HepG2 (cell line): Measurements from ENCODE around the gene GSTA1. TPM values are rescaled to one million over a fixed set of nuclear protein-coding genes. Genes with fewer than 3 reads are reported as not detected.

ENCODE experiments used
- ARID5B ChIP-seq: IDR thresholded peaks from 2 replicates; pipeline ENCODE4 v1.4.0; 2020; ENCODE audit warnings: mild to moderate bottlenecking, missing genetic modification reagents
- HMGXB3 ChIP-seq: sonication (generic); formaldehyde crosslinking; IDR thresholded peaks from 2 replicates; pipeline ENCODE4 v1.4.0; 2020; ENCODE audit warnings: missing genetic modification reagents, borderline replicate concordance
- HNRNPUL1 ChIP-seq: fragments of 200-400 bp; formaldehyde crosslinking; IDR thresholded peaks from 2 replicates; pipeline ENCODE4 v1.6.1; 2017; ENCODE audit warnings: low read depth, mild to moderate bottlenecking, low read length, moderate library complexity
- IRX3 ChIP-seq: sonication (generic); formaldehyde crosslinking; IDR thresholded peaks from 2 replicates; pipeline ENCODE4 v1.8.1; 2023; ENCODE audit warnings: mild to moderate bottlenecking, low read depth, missing genetic modification reagents, borderline replicate concordance
- MBNL3 ChIP-seq: fragments of 250-450 bp; sonication (Bioruptor Pico); conservative IDR thresholded peaks from 2 replicates; pipeline ENCODE4 v1.8.0; 2022; ENCODE audit warnings: mild to moderate bottlenecking, inconsistent platforms
- MED8 ChIP-seq: sonication (generic); formaldehyde crosslinking; IDR thresholded peaks from 2 replicates; pipeline ENCODE4 v1.8.1; 2023; ENCODE audit warnings: mild to moderate bottlenecking, missing genetic modification reagents; ENCODE audit not compliant: insufficient replicate concordance
- NR3C1 ChIP-seq: sonication (generic); formaldehyde crosslinking; IDR thresholded peaks from 2 replicates; pipeline ENCODE4 v1.4.0; 2020; ENCODE audit warnings: missing genetic modification reagents
- SNAPC4 ChIP-seq: sonication (generic); formaldehyde crosslinking; IDR thresholded peaks from 2 replicates; pipeline ENCODE4 v1.4.0; 2020; ENCODE audit warnings: mild to moderate bottlenecking, missing genetic modification reagents
- ZBTB10 ChIP-seq: sonication (generic); formaldehyde crosslinking; IDR thresholded peaks from 2 replicates; pipeline ENCODE4 v1.4.0; 2020; ENCODE audit warnings: missing genetic modification reagents, borderline replicate concordance
- ZNF205 ChIP-seq: IDR thresholded peaks from 2 replicates; pipeline ENCODE4 v1.6.1; 2018; ENCODE audit warnings: missing biosample characterization, missing genetic modification reagents
- polyA plus RNA-seq, 8 experiments: library from polyadenylated mRNA; depleted of rRNA in 3 of 8; stranded (reverse) in 7 of 8; unstranded in 1 of 8; fragments of >200 nt; fragmentation: Illumina TruSeq in 4 of 8; extraction: Trizol in 4 of 8; gene quantifications; 2 replicates each; pipeline versions ENCODE4 v1.2.1 to v1.2.3, GENCODE V29; 2011 to 2016; ENCODE audit warnings: low read depth in 4 of 8, missing spikeins in 1 of 8, mixed read lengths in 1 of 8; ENCODE audit not compliant: insufficient read depth in 1 of 8
- total RNA-seq, 5 experiments: library from RNA; depleted of rRNA; stranded (reverse); fragments of >200 nt; fragmentation: Illumina TruSeq; extraction: Trizol; gene quantifications; 2 replicates each; pipeline ENCODE4 v1.2.3, GENCODE V29; 2016; ENCODE audit warnings: low read depth in 1 of 5

The GSTA1 gene
- total and polyA plus RNA-seq, 2 of the 13 experiments (the other 11 are each of a cell fraction or from before 2014, with no cell fraction given): 6.2 to 282 TPM

GRCh38 chr6:52801188-52801841 lies 2.3 kb downstream of the GSTA1 start (continued):
- TF ChIP-seq SNAPC4 (CRISPR knock-in tag): no peak
- TF ChIP-seq MBNL3 (CRISPR knock-in tag): no peak
- no peak for TF ChIP-seq NR3C1
- TF ChIP-seq HMGXB3 (CRISPR knock-in tag): no peak
- no peak for TF ChIP-seq MED8
- peak; percentile 84 for TF ChIP-seq ARID5B
- no peak for TF ChIP-seq ZNF205 (CRISPR knock-in tag)
- no peak for TF ChIP-seq ZBTB10 (CRISPR knock-in tag)
- no peak for TF ChIP-seq HNRNPUL1
- TF ChIP-seq IRX3: no peak
